PC-3 (cell line): ENCODE data around the gene GFRA1.
"Not testable (repeated sequence)": the region's sequence is repeated elsewhere in the genome, so short reads cannot be mapped to it uniquely, and the experiment has no call there.

Experiments used
- EZH2phosphoT487 ChIP-seq: fragments of 300-600 bp; sonication (generic); IDR thresholded peaks from 2 replicates; pipeline ENCODE4 v1.6.1; 2018; ENCODE audit warnings: mild to moderate bottlenecking, antibody characterized with exemption, low read length, borderline replicate concordance
- TF ChIP-seq, protein P1 (sequence below): fragments of 300-600 bp; sonication (generic); conservative IDR thresholded peaks from 2 replicates; pipeline ENCODE4 v1.5.1; 2017; ENCODE audit warnings: antibody characterized with exemption, low read depth, mild to moderate bottlenecking, low read length

DNA sequence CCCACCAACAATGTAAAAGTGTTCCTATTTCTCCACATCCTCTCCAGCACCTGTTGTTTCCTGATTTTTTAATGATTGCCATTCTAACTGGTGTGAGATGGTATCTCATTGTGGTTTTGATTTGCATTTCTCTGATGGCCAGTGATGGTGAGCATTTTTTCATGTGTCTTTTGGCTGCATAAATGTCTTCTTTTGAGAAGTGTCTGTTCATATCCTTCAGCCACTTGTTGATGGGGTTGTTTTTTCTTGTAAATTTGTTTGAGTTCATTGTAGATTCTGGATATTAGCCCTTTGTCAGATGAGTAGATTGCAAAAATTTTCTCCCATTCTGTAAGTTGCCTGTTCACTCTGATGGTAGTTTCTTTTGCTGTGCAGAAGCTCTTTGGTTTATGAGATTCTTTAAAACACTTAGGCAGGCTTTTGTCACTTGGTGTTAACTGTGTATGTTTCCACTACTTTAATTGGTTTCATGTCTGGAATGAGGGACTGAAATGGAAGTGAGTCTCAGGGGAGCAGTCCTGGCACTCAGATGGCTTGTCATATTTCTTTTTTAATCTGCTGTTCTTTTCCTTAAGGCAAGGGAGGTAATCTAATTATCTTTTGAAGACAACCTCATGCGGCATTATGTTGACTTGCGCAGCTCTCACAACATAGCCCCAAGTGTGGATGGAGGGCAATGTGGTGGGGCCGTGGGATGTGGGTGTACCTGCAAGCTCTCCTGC is 219.8 kb downstream of the GFRA1 start:
- TF ChIP-seq, protein P1, sequence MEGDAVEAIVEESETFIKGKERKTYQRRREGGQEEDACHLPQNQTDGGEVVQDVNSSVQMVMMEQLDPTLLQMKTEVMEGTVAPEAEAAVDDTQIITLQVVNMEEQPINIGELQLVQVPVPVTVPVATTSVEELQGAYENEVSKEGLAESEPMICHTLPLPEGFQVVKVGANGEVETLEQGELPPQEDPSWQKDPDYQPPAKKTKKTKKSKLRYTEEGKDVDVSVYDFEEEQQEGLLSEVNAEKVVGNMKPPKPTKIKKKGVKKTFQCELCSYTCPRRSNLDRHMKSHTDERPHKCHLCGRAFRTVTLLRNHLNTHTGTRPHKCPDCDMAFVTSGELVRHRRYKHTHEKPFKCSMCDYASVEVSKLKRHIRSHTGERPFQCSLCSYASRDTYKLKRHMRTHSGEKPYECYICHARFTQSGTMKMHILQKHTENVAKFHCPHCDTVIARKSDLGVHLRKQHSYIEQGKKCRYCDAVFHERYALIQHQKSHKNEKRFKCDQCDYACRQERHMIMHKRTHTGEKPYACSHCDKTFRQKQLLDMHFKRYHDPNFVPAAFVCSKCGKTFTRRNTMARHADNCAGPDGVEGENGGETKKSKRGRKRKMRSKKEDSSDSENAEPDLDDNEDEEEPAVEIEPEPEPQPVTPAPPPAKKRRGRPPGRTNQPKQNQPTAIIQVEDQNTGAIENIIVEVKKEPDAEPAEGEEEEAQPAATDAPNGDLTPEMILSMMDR: not testable (repeated sequence)
- not testable (repeated sequence) for TF ChIP-seq EZH2phosphoT487
